ENCODE measurements around the gene VANGL2. TPM values are rescaled to one million over a fixed set of nuclear protein-coding genes. Genes with fewer than 3 reads are reported as not detected.

Gene VANGL2
- total RNA-seq, 5 donors from 2014 or later (not counting 1 experiment from before 2014, with no cell fraction given), result 0.16 to 0.26 (median 0.20) TPM; not detected in 2

- H3K36me3 Mint-ChIP-seq, result no peaks in the 10 kb centered on the region
- no peak overlapping the region for H3K27ac Mint-ChIP-seq
- WGBS (ENCODE audit: insufficient coverage), result 95% methylated on average over 3 of the region's 3 CpGs
- Histone ChIP-seq H3K27me3 (replicated peaks in 1 of 2; ENCODE audit: control insufficient read depth in 2 of 2, extremely low read depth in 1 of 2, insufficient read depth in 2 of 2, low read length in 1 of 2) (peaks cover 0 to 20% of the 10 kb centered on the region in 2 experiments), H3K4me3 (ENCODE audit: control insufficient read depth in 1 of 2, extremely low read depth in 1 of 2, low read length in 1 of 2) (no peak overlapping the region), H3K9me3 (no peaks in the 10 kb centered on the region), H3K27ac (ENCODE audit: low read length) (no peak overlapping the region), H3K4me1 (ENCODE audit: control insufficient read depth in 1 of 2, extremely low read depth in 1 of 2, insufficient read depth in 2 of 2, low read length in 2 of 2) (no peaks in the 10 kb centered on the region), H3K36me3 (ENCODE audit: control insufficient read depth in 2 of 2, extremely low read depth in 1 of 2, insufficient read depth in 1 of 2, low read length in 1 of 2) (no peaks in the 10 kb centered on the region)
- no peaks in the 10 kb centered on the region for H3K9me3 Mint-ChIP-seq
- ChIA-PET POLR2A (no interaction called here), CTCF (no interaction called here)
- H3K27me3 Mint-ChIP-seq, result peaks cover 0 to 2% of the 10 kb centered on the region in 2 donors
- ATAC-seq (replicated peaks in 1 of 4), result no peak
- H3K4me1 Mint-ChIP-seq, result no peaks in the 10 kb centered on the region
- H3K4me3 Mint-ChIP-seq, result no peak overlapping the region
- no peak for DNase-seq
Measured at GRCh38 chr1:160413716-160414115, 13.4 kb downstream of the VANGL2 start.

- Histone ChIP-seq H3K4me1 (ENCODE audit: control insufficient read depth in 1 of 2, extremely low read depth in 1 of 2, insufficient read depth in 2 of 2, low read length in 2 of 2) (no peaks in the 10 kb centered on the region), H3K27ac (ENCODE audit: low read length) (no peak overlapping the region), H3K4me3 (ENCODE audit: control insufficient read depth in 1 of 2, extremely low read depth in 1 of 2, low read length in 1 of 2) (no peak overlapping the region), H3K9me3 (no peaks in the 10 kb centered on the region), H3K27me3 (replicated peaks in 1 of 2; ENCODE audit: control insufficient read depth in 2 of 2, extremely low read depth in 1 of 2, insufficient read depth in 2 of 2, low read length in 1 of 2) (peaks cover 0 to 26% of the 10 kb centered on the region in 2 experiments), H3K36me3 (ENCODE audit: control insufficient read depth in 2 of 2, extremely low read depth in 1 of 2, insufficient read depth in 1 of 2, low read length in 1 of 2) (no peaks in the 10 kb centered on the region)
- DNase-seq (no peak), ATAC-seq (replicated peaks in 1 of 4) (no peak)
- CTCF ChIA-PET, result no interaction called here
- H3K4me1 Mint-ChIP-seq, result no peaks in the 10 kb centered on the region
- no peaks in the 10 kb centered on the region for H3K36me3 Mint-ChIP-seq
- H3K9me3 Mint-ChIP-seq, result no peaks in the 10 kb centered on the region
- POLR2A ChIA-PET, result no interaction called here
- H3K27me3 Mint-ChIP-seq, result peaks cover 0 to 4% of the 10 kb centered on the region in 2 donors
- H3K27ac Mint-ChIP-seq, result no peak overlapping the region
- no peak overlapping the region for H3K4me3 Mint-ChIP-seq
- 54% methylated on average over 2 of the region's 2 CpGs for WGBS (ENCODE audit: insufficient coverage)
Measured at GRCh38 chr1:160414881-160415280, 14.5 kb downstream of the VANGL2 start.

- no peaks in the 10 kb centered on the region for H3K36me3 Mint-ChIP-seq
- H3K9me3 ChIP-seq, result no peaks in the 10 kb centered on the region
- ATAC-seq (replicated peaks in 1 of 4) (no peak), DNase-seq (peak in 1 of 35 experiments; percentile 7)
- peaks cover 0 to 8% of the 10 kb centered on the region in 2 donors for H3K27me3 Mint-ChIP-seq
- H3K27ac Mint-ChIP-seq, result no peak overlapping the region
- H3K27ac ChIP-seq (ENCODE audit: low read length), result no peak overlapping the region
- no peaks in the 10 kb centered on the region for H3K4me1 Mint-ChIP-seq
- no peaks in the 10 kb centered on the region for H3K4me1 ChIP-seq (ENCODE audit: control insufficient read depth in 1 of 2, extremely low read depth in 1 of 2, insufficient read depth in 2 of 2, low read length in 2 of 2)
- no peak overlapping the region for H3K4me3 ChIP-seq (ENCODE audit: control insufficient read depth in 1 of 2, extremely low read depth in 1 of 2, low read length in 1 of 2)
- no peak overlapping the region for H3K4me3 Mint-ChIP-seq
- peaks cover 0 to 25% of the 10 kb centered on the region in 2 experiments for H3K27me3 ChIP-seq (replicated peaks in 1 of 2; ENCODE audit: control insufficient read depth in 2 of 2, extremely low read depth in 1 of 2, insufficient read depth in 2 of 2, low read length in 1 of 2)
- CTCF ChIA-PET, result no interaction called here
- H3K9me3 Mint-ChIP-seq, result no peaks in the 10 kb centered on the region
- no peaks in the 10 kb centered on the region for H3K36me3 ChIP-seq (ENCODE audit: control insufficient read depth in 2 of 2, extremely low read depth in 1 of 2, insufficient read depth in 1 of 2, low read length in 1 of 2)
- WGBS (ENCODE audit: insufficient coverage), result 94% methylated on average over 29 of the region's 29 CpGs
- POLR2A ChIA-PET, result no interaction called here
Measured at GRCh38 chr1:160415696-160416290, 15.4 kb downstream of the VANGL2 start.

- Histone ChIP-seq H3K27me3 (replicated peaks in 1 of 2; ENCODE audit: control insufficient read depth in 2 of 2, extremely low read depth in 1 of 2, insufficient read depth in 2 of 2, low read length in 1 of 2) (peaks cover 0 to 27% of the 10 kb centered on the region in 2 experiments), H3K4me1 (ENCODE audit: control insufficient read depth in 1 of 2, extremely low read depth in 1 of 2, insufficient read depth in 2 of 2, low read length in 2 of 2) (no peaks in the 10 kb centered on the region), H3K4me3 (ENCODE audit: control insufficient read depth in 1 of 2, extremely low read depth in 1 of 2, low read length in 1 of 2) (no peak overlapping the region), H3K36me3 (ENCODE audit: control insufficient read depth in 2 of 2, extremely low read depth in 1 of 2, insufficient read depth in 1 of 2, low read length in 1 of 2) (no peaks in the 10 kb centered on the region), H3K9me3 (no peaks in the 10 kb centered on the region), H3K27ac (ENCODE audit: low read length) (no peak overlapping the region)
- POLR2A ChIA-PET, result no interaction called here
- peaks cover 0 to 10% of the 10 kb centered on the region in 2 donors for H3K27me3 Mint-ChIP-seq
- no peak overlapping the region for H3K4me3 Mint-ChIP-seq
- no peak overlapping the region for H3K27ac Mint-ChIP-seq
- no peaks in the 10 kb centered on the region for H3K36me3 Mint-ChIP-seq
- 73% methylated on average over 2 of the region's 4 CpGs for WGBS (ENCODE audit: insufficient coverage)
- DNase-seq (peak in 1 of 35 experiments; percentile 4), ATAC-seq (replicated peaks in 1 of 4) (no peak)
- no peaks in the 10 kb centered on the region for H3K9me3 Mint-ChIP-seq
- H3K4me1 Mint-ChIP-seq, result no peaks in the 10 kb centered on the region
- CTCF ChIA-PET, result no interaction called here
Measured at GRCh38 chr1:160416369-160416768, 16.0 kb downstream of the VANGL2 start.

GRCh38 chr1:160418483-160418882, 18.1 kb downstream of the VANGL2 start:
- no peaks in the 10 kb centered on the region for H3K9me3 Mint-ChIP-seq
- DNase-seq, result peak in 1 of 35 experiments; percentile 7
- POLR2A ChIA-PET, result no interaction called here
- Histone ChIP-seq H3K4me3 (ENCODE audit: control insufficient read depth in 1 of 2, extremely low read depth in 1 of 2, low read length in 1 of 2) (no peak overlapping the region), H3K27ac (ENCODE audit: low read length) (no peak overlapping the region), H3K4me1 (ENCODE audit: control insufficient read depth in 1 of 2, extremely low read depth in 1 of 2, insufficient read depth in 2 of 2, low read length in 2 of 2) (no peaks in the 10 kb centered on the region), H3K9me3 (no peaks in the 10 kb centered on the region), H3K36me3 (ENCODE audit: control insufficient read depth in 2 of 2, extremely low read depth in 1 of 2, insufficient read depth in 1 of 2, low read length in 1 of 2) (no peaks in the 10 kb centered on the region), H3K27me3 (replicated peaks in 1 of 2; ENCODE audit: control insufficient read depth in 2 of 2, extremely low read depth in 1 of 2, insufficient read depth in 2 of 2, low read length in 1 of 2) (peaks cover 0 to 26% of the 10 kb centered on the region in 2 experiments)
- peaks cover 3 to 10% of the 10 kb centered on the region in 2 donors for H3K27me3 Mint-ChIP-seq
- ATAC-seq (replicated peaks in 1 of 4), result no peak
- no peaks in the 10 kb centered on the region for H3K4me1 Mint-ChIP-seq
- H3K4me3 Mint-ChIP-seq, result no peak overlapping the region
- CTCF ChIA-PET, result interaction anchor here in 1 of 2 donors (0.7 kb wide), 2 partner anchors 67 to 129 kb away, joined by 3 to 14 read pairs; no protein-coding TSS in a partner anchor
- 83% methylated on average over 3 of the region's 6 CpGs for WGBS (ENCODE audit: insufficient coverage)
- no peaks in the 10 kb centered on the region for H3K36me3 Mint-ChIP-seq
- no peak overlapping the region for H3K27ac Mint-ChIP-seq

GRCh38 chr1:160419150-160419837, 18.9 kb downstream of the VANGL2 start:
- H3K27me3 ChIP-seq (replicated peaks in 1 of 2; ENCODE audit: control insufficient read depth in 2 of 2, extremely low read depth in 1 of 2, insufficient read depth in 2 of 2, low read length in 1 of 2), result peaks cover 0 to 26% of the 10 kb centered on the region in 2 experiments
- no peak overlapping the region for H3K27ac ChIP-seq (ENCODE audit: low read length)
- DNase-seq (peak in 1 of 35 experiments; percentile 0), ATAC-seq (replicated peaks in 1 of 4) (no peak)
- H3K4me1 ChIP-seq (ENCODE audit: control insufficient read depth in 1 of 2, extremely low read depth in 1 of 2, insufficient read depth in 2 of 2, low read length in 2 of 2), result no peaks in the 10 kb centered on the region
- Mint-ChIP-seq H3K36me3 (no peaks in the 10 kb centered on the region), H3K4me1 (no peaks in the 10 kb centered on the region), H3K4me3 (no peak overlapping the region), H3K27ac (no peak overlapping the region), H3K27me3 (peaks cover 3 to 10% of the 10 kb centered on the region in 2 donors), H3K9me3 (no peaks in the 10 kb centered on the region)
- H3K9me3 ChIP-seq, result no peaks in the 10 kb centered on the region
- WGBS (ENCODE audit: insufficient coverage), result 90% methylated on average over 25 of the region's 34 CpGs
- CTCF ChIA-PET, result no interaction called here
- POLR2A ChIA-PET, result no interaction called here
- H3K36me3 ChIP-seq (ENCODE audit: control insufficient read depth in 2 of 2, extremely low read depth in 1 of 2, insufficient read depth in 1 of 2, low read length in 1 of 2), result no peaks in the 10 kb centered on the region
- no peak overlapping the region for H3K4me3 ChIP-seq (ENCODE audit: control insufficient read depth in 1 of 2, extremely low read depth in 1 of 2, low read length in 1 of 2)
